ENCODE results near the gene MGAT5.
A peak's percentile ranks its signal among the peaks of the same experiment; 100 is the strongest.

MGAT5 gene

GRCh38 chr2:134305109-134305491 is 51.2 kb downstream of the MGAT5 start:
- DNase-seq (ENCODE audit: low read depth), result no peak

DNA sequence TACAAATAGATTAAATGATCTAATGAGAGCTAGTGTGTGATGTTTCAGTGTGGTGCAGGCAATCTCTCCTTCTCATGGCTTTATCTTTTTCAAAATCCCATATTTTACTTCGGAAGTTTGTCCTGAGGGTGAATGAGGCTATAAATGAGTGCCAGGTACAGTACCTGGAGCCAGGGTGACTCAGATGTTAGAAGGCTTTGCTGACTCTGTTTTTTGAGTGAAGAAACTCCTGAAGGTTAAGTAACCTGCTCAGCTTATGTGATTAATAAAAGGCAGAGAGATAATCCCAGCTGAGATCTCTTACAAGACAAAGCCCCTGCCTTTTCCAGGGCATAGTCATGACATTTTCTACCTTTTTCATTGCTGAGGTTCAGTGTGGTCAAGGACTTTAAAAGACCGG is 52.6 kb downstream of the MGAT5 start:
- DNase-seq (ENCODE audit: low read depth), result no peak

- DNase-seq (ENCODE audit: low read depth), result no peak
These were observed 53.5 kb downstream of the MGAT5 start for GRCh38 chr2:134307334-134307733.

GRCh38 chr2:134308474-134309385 is 54.9 kb downstream of the MGAT5 start:
- no peak for DNase-seq (ENCODE audit: low read depth)

- no peak for DNase-seq (ENCODE audit: low read depth)
These were observed 56.5 kb downstream of the MGAT5 start for GRCh38 chr2:134310107-134311079.

- DNase-seq (ENCODE audit: low read depth), result no peak
These were observed 58.6 kb downstream of the MGAT5 start for GRCh38 chr2:134312482-134312881.

DNA sequence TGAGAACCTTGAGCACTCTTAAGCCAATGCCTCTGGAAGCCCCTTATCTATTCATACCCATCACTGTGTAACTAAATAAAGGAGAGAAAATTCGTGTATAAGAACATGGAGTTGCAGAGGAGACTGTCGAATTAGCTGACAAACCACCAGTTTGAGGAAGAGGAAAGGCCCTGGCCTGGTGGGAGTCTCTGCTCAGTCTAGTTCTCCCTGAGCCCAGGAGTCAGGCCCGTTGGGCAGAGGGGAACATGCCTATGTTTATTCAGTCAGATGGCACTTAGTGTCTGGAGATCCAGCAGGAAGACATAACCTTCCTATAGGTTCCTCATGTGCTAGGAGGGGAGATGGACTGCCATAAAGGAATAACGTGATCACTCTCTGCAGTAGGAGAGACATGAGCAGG is 60.3 kb downstream of the MGAT5 start:
- no peak for DNase-seq (ENCODE audit: low read depth)

DNA sequence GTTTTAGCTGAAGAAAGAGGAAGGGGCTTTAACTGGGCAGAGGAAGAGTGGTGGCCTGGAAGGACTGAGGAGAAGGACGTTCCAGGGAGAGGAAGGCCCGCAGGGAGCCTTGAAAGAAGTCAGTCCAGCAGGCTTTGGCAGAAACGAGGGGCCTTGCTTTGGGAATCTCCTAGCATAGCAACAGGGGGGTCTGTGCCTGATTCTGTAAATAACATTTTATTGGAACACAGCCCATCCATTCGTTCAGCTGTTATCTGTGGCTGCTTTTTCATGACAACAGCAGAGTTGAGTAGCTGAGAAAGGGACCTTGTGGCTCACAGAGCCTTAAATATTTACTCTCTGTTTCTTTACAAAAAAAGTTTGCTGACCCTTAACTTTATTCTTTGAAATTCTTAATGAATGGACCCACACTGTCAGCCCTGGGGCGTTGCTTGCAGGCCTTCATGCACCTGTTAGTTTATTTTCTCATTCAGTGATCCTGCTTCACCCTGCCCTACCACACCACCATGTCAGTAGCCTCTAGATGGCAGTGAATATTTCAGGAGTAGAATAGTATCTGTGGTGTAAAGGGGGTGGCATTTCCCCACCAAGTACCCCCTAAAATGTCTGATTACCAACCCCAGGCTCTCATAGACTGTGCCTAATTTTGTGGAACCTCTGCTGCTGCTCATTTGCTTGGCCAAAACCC is 61.0 kb downstream of the MGAT5 start:
- DNase-seq (ENCODE audit: low read depth), result no peak

DNA sequence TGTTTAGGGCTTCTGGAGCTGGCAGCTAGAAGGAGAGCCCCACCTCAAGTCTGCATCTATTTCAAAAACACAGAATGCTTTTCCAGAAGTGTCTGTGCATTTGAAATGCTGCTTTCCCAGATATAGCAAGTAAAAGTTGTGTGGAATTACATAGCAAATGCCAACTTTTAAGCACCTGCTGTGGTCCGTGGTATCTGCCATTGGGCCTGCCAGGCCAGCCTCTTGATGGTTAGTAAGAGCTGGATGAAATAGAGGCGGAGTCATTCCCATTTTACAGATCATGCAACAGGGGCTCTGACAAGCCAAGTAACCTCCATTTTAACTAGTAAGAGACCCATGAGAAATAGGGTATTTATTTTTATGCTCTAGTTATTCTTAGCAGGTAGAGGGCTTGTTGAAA is 61.6 kb downstream of the MGAT5 start:
- no peak for DNase-seq (ENCODE audit: low read depth)

DNA sequence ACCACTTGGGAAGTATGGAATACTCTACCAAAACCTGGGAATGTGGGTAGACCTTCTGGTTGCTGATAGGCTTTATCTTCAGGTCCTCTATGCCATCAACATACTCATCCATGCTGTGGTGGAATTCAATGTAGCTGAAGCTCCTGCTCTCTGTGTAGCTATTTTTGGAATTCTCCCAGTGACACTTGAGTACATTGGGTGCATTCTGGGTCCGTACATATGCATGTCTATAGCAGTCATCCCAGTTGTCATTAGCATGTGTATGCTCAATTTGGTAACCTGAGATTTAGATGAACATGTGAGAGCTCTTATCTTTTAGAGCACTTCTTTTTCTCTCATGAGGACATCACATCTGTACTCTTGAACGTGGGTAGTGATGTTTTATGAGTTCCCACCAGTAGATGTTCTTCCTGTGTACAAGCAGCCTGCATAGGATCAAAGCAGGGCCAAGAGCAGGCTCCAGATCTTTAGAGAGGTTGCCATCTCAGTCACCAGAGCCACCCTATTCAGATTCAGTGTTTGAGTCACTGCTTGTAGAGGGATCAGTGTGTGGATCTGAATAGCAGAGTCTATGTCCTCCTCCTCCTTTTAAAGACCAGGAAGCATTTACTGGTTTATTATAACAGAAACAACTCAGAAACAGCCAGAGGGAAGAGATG is 65.9 kb downstream of the MGAT5 start:
- DNase-seq (ENCODE audit: low read depth), result no peak

- DNase-seq (ENCODE audit: low read depth), result peak; percentile 8
These were observed 67.1 kb downstream of the MGAT5 start for GRCh38 chr2:134320930-134321329.

GRCh38 chr2:134323777-134324176 is 69.9 kb downstream of the MGAT5 start:
- DNase-seq (ENCODE audit: low read depth), result no peak

- DNase-seq (ENCODE audit: low read depth), result no peak
These were observed 70.6 kb downstream of the MGAT5 start for GRCh38 chr2:134324430-134324829.

GRCh38 chr2:134324947-134325346 is 71.1 kb downstream of the MGAT5 start:
- no peak for DNase-seq (ENCODE audit: low read depth)

DNA sequence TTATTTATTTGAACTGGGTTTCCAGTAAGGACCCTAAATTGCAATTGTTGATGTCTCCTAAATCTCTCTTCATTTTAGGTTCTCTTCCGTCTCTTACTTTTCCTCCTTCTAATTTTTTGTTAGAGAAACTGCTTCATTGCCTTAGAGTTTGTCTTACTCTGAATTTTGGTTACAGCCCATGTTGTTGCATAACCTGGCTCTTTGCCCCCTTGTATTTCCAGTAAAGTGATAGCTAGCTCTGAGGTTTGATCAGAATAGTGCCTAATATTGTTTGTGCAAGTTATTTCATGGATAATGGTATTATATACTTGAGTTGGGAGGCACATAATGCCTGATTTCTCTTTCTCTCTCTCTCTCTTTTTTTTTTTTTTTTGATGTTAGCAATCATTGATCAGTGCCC is 71.8 kb downstream of the MGAT5 start:
- DNase-seq (ENCODE audit: low read depth), result no peak

DNA sequence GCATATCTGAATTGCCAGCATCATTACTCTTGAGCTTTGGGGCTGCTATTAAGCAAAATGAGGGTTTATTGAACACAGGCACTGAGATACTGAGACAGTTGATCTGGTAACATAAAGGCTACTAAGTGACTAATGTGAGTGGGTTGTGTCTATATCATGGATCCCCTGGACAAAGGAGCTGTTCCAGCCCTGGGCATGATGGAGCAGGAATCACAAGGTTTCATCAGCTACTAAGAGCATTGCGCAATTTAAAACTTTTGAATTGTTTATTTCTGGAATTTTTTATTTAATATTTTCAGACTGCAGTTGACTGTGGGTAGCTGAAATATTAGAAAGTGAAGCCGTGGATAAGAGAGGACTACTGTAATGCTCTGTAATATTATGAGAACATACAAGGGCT is 73.5 kb downstream of the MGAT5 start:
- DNase-seq (ENCODE audit: low read depth), result no peak

DNA sequence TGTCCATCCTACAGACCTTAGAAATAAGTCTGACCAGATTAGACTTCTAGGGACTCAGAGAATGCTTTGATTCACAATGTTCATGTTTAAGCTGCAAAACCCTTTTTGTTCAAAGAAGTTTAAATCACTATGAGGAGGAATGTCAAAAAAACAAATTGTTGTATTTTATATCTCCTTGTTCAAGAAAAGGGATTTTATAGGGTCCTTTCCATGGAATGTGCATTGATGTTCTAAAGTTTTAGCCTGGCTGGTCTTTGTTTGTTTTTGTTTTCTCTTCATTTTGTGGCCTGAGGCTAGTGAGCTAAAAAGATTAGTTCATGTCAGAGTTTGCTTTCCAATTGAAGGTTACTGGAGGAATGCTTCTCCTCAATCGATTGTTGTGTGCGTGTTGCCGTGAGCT is 77.2 kb downstream of the MGAT5 start:
- DNase-seq (ENCODE audit: low read depth), result no peak

DNA sequence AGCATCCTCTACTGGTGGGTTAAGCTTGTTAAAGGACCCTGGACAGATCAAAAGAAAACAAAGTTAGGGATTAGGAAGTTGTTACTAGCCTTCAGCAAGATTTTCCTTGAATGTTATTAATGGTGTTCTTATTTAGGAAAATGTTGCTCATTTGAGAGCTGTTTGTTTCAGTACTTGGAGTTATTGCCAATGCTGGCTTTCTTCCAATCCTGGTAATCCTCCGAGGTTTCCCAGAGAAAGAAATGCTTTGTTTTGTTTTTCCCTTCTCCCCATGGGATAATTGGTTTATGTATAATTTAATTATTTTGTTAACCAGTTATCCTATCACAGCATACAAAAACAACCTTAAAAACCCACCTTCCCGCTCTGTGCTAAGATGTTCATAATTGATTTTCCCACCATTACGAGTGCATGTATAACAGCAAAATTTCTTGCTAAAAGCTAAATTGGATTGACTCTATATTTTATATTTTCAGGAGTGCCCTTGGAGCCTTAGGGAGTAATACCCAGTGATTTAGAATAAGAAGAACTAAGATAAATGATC is 79.8 kb downstream of the MGAT5 start:
- no peak for DNase-seq (ENCODE audit: low read depth)

DNA sequence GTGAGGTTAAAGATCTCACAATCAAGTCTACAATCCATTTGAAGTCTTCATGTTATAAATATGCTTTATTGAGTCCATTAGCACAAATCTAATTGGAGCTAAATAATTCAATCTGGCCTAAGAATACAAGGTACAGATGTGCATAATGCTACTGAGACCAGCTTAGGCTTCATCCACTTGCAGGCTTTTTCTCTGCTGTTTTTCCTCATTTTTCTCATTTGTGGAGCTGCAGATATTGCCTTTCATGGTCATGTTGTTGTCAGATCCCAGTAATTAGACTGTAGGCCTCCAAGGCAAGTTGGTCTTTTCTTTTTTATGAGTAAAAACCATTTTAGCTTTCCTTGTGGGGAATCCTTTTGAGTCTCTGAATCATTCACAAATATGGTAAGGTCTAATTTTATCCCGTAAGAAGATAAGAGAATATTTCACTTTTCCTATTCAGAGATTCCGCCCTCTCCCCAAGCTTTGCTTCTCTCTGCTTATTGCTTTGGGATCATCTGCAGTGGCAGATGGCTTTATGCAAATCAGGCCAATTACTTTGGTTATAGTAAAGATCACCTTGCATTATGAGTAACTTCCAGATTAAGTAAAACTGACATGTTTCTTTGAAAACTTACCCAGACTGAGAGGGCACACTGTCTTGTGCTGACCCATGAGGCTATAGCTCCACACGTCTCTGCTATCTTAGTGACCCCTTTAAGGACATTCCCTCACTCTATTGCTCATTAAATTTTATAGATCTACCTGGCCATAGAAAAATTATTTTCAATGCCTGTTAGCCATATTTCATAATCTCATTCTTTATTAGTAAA is 80.9 kb downstream of the MGAT5 start:
- DNase-seq (ENCODE audit: low read depth), result no peak

DNA sequence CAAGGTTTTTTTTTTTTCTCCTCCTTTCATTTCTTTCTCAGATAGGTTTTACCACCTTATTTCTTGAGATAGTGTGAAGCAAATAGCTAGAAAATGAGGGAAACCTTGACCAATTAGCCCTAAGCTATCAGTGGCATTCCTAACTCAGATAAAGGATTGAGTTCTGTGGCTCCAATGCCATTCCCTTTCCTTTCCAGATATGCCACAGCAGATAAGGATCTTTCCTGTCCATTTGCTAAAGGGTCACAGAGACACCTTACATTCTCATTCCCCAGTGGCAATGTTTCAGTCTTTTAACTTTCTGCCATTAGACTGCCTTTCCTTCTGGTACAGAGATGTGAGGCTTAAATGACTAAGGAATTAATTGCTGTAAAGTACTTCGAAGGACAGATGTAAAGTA is 81.7 kb downstream of the MGAT5 start:
- no peak for DNase-seq (ENCODE audit: low read depth)

DNA sequence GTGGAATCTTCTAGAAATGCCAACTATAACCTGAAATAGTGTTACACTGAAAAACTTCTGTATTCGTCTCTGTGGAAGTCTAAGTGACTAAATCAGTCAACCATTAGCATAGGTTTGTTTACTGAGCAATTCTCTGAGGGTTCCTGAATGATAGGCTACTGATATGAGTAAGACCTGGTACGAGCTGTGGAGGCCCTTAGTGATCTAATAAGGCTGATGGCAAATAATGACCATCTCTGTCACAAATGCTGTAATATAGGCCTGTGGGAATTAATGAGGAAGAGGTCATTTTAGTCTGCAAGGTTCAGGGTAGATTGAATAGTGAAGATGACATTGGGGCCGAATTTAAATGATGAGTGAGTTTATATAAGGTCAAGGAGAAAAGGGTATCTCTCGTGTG is 82.5 kb downstream of the MGAT5 start:
- no peak for DNase-seq (ENCODE audit: low read depth)

All from stimulated activated CD8-positive, alpha-beta memory T cell treated with anti-CD3 and anti-CD28 coated beads, Interleukin-7, amount 100 ng/mL, for 24 hours (primary cell).